Activated CD4-positive, alpha-beta T cell treated with anti-CD3 and anti-CD28 coated beads, Interleukin-2, amount 50 U/mL, for 1 hour (primary cell): ENCODE results near the gene COL5A3.

Source experiments
- DNase-seq: peaks from one replicate; pipeline ENCODE4 v3.0.0-alpha.2; 2020

The COL5A3 gene

DNA sequence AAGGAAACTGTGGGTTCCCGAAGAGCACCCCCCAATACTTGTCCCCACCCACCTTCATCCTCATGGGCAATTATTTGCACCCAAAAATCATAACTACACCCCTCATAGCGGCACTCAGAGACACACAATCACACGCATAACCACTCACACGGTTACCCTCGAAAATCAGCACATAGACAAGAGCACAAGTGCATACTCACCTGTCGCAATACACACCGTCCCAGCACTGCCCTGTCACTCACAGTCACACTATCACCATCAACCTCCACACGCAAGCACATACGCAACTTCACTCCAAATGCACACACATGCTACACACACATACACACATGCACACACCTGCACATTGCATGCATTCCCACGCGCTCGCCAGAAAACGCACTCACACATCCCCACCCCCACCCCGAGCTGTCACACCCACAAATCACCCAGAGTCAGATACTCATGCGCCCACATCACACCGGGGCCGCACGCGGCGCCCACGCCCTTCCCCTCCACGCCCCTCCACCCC is 535 bp downstream of the COL5A3 start:
- no peak for DNase-seq

DNA sequence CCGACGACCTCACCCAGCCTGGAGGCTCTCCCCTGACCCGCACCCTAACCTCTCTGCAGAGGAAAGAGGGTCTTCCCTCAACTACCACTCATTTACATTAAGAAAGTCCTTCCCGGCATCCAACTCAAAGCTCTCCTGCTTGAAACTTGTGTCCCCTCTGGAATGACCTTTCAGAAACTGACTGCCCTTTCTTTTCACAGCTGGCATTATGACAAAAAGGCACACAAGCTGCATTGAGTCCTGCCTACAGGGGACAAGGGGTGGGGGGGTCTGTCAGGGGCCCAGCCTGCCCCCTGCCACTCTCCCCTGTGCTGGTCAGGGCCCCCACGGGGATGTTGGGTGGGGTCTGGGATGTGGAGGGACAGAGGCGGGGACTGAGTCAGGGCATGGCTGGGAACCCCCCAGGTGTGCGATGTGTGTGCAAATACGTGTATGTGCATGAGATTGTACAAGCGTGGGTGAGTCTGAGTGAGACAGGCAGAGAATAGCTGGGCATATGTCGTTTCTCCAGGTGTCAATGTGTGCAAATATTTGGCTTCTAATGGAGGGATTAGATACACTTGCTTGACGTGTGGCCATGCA is 2.0 kb downstream of the COL5A3 start:
- DNase-seq, result no peak

DNA sequence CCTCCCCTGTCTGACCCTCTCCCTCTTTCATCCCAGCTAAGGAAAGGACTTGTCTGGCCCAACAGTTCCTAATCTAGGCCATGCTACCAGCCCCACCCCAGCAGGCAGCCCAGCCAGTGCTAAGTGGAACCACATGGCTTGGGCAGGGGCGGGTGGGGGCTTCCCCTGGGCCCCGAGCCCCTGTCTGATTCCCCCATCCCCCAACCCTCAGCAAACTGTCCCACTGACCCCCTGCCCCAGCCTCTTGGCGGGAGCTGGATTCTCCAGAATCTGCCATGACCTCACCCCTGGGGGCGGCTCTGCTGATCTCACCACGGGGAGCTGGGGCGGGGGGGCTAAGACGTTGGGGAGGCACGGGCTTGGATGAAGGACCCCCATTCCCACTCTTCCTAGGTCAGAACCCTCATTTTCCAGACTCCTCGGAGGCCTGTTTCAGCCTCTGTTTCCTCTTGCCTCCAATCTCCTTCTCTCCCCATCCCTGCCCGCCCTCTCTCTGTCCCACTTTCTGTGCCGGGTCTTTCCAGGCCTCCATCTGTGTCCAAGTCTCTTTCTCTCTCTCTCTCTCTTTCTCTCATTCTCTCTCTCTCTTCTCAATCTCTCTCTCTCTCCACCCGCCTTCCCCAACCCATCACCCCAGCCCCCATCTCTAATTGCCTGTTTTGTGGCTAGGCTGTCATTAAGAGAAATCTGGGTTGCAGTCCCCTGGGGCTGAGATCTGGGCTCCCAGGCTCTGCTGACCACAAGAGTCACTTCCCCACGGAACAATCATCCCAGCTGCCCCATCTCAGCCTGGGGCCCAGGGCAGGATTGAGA is 2.7 kb downstream of the COL5A3 start:
- DNase-seq, result no peak

DNA sequence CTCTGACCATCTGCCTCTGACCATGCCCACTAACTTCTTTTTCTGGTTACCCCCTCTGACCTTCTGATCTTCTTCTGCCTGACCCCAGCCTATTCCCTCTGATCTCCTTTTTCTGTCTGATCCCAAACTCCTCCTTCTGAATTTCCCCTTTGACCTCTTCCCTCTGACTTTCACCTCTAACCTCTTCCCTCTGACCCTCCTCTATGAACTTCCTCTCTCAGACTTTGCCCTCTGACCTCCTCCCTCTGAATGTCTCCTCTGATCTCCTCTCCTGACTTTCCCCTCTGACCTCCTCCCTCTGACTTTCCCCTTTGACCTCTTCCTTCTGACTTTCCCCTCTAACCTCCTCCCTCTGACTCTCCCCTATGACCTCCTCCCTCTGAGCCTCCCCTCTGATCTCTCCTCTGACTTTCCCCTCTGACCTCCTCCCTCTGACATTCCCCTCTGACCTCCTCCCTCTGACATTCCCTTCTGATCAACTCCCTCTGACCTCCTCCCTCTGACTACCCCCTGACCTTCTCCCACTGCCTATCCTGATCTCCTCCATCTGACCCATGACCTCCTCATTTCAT is 3.5 kb downstream of the COL5A3 start:
- DNase-seq, result no peak

DNA sequence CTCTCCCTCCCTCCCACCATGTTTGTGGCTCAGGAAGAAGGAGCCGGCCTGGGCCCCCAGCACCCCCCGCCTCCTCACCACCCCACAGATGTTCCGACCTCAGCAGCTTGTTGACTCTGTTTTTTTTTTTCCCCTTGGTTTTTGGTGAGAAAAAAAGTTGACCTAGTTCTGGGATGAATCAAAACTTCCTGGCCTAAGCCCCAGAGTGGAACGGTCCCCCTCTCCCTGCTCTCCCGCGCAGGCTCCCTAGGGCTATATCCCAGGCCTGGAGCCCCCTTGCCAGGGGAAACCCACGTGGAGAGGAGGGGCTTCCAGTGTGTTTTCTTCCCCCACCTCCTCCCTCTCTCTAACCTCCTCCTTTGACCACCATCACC is 4.0 kb downstream of the COL5A3 start:
- no peak for DNase-seq

DNA sequence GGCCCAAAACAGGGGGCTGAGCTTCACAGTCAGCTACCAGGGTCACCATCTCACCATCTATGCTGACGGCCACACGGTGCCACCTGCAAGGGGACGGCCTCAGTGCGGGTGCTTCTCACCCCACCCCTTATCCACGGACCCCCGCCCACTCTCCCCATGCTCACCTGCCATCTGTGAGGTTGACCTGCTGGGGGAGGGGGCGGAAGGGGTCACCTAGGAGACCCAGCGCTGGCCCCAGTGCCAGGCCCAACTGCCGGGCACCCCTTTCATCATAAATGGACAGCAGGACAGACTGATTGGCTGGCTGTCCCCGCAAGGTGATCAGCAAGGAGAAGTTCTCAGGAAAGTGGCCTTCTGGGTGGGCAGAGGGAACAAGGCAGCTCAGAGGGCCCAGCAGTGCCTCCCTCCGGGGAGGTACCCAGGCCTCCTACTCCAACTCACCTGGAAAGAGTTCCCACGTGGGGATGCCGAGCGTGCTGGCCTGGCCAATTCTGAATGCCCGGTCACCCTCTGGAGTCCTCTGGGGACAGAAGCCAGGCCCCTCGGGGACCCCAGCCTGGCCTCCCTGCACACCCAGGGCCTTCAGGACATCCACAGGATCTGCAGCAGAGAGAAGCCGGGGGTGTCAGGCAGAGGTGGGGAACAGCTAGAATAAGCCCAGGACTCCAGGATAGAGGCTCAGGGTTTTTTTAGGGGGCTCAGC is 4.5 kb downstream of the COL5A3 start:
- DNase-seq, result no peak

DNA sequence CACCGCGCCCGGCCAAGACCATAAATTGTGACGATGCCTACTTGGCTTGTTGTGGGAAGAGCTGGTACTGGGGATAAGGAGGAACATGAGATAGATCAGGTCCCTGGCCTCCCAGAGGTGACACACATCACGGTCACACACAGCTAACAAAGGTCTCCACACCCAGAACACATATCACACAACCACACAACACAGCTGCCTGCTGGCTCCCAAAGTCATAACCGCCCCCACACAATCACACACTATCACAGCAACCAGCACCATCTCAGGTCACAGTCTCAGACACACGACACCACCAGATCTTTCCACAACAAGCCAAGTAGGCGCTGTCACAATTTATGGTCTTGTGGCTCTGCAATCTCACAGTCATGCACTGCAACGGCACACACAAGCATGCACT is 5.7 kb downstream of the COL5A3 start:
- no peak for DNase-seq

DNA sequence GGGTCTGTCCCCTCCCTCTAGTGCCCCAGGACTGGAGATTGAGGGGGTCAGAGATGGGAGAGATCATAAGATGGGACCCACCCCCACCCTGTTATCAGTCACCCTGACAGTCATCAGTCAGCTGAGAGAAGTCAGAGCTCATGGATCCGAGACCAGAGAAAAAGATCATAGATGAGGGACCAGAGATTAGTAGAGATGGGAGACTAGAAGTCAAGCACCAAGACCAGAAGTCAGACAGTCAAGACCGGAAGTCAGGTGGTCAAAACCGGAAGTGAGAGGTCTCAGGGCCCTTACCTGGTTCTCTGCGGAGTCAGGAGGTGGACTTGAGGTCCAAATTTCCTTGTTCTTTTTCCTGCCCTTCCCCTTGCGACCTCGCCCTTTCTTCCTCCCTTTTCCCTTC is 7.0 kb downstream of the COL5A3 start:
- no peak for DNase-seq

DNA sequence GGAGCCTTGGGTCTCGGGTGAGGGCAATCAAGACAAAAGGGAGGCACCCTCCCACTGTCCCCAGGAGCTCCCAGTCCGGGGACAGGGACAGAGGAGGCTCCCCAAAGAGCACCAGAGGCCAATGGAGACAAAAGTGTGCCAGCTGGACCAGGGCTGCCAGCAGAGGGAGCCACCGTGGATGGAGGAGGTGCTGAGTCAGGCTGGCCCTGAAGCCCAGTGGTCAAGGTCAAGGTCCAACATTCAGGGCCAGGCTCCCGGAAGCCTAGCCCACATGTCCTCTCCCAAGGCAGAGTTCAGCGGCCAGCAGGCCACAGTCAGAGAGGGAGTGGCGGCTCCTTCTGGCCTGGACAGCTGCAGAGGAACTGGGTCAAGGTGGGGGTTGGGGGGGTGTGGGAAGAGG is 8.4 kb downstream of the COL5A3 start:
- no peak for DNase-seq

DNA sequence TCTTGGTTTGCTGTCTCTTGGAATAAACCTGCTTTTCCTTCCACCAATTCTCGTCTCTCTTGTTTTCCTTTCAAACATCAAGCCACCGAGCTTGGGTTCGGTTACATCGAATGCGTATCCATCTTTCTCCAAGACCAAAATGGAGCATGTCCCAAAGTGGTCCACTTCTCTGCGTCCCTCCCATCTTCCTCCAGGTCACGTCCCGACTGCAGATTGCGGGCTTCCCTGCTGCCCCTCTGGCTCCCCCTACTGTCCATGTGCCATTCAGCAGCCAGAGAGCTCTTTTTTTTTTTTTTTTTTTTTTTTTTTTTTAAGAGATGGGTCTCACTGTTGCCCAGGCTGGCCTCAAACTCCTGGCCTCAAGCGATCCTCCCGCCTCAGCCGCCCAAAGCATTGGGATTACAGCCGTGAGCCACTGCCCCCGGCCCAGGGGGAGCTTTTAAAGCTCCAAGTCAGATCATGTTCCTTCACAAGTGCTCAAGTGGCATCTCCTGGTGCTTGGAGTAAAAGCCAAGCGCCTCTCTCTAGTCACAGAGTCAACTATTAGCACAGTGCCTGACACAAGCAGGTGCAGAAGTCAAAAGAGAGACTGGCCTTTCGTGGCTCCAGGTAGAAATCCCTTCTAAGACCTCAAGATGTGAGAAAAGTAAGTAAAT is 10.0 kb downstream of the COL5A3 start:
- DNase-seq, result peak; percentile 64

DNA sequence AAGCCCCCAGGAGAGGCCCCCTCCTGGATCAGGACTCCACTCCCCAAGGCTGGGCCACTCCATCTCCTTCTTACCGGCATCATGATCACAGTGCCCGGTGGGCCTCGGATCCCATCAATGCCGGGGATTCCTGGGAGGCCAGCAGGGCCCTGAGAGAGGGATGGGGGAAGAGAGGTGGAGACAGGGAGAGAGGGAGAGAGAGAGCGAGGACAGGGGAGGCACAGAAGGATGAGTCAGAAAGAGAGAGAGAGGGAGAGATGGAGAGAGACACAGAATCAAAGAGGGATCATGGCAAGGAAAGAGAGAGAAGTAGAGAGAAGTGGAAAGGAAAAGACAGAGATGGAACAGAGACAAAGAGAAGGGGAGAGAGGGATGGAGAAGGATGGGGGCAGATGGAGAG is 13.8 kb downstream of the COL5A3 start:
- DNase-seq, result no peak

DNA sequence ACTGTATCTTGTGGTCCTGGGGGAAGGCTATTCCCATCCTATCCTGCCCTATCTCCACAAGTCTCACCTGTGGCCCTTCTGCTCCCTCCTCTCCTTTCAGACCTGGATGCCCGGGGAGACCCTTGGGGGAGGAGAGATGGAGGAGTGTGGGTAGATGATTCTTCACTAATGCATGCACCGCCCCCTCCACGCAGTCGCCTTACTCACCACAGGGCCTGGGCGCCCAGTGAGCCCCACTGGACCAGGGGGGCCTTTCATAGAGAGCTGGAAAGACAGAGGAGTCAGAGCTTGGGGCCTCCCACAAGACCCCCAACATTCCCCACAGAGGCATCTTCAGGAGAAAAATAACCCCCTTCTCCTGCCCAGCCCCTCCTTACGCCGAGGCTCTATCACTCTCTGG is 14.3 kb downstream of the COL5A3 start:
- DNase-seq, result no peak

DNA sequence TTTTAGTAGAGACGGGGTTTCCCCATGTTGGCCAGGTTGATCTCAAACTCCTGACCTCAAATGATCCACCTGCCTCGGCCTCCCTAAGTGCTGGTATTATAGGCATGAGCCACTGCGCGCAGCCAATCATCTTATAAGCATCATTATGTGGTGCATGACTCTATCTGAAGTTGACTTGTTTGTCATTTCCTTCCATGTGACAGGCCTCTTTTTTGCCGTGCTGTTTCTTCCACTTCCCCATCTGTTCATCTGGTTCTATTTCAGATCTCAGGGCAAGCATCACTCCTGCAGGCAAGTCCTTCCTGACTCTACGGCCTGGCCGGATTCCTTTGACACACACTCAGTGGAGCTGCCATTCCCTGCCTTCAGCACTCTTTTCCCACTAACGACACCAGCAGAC is 15.2 kb downstream of the COL5A3 start:
- DNase-seq, result no peak

DNA sequence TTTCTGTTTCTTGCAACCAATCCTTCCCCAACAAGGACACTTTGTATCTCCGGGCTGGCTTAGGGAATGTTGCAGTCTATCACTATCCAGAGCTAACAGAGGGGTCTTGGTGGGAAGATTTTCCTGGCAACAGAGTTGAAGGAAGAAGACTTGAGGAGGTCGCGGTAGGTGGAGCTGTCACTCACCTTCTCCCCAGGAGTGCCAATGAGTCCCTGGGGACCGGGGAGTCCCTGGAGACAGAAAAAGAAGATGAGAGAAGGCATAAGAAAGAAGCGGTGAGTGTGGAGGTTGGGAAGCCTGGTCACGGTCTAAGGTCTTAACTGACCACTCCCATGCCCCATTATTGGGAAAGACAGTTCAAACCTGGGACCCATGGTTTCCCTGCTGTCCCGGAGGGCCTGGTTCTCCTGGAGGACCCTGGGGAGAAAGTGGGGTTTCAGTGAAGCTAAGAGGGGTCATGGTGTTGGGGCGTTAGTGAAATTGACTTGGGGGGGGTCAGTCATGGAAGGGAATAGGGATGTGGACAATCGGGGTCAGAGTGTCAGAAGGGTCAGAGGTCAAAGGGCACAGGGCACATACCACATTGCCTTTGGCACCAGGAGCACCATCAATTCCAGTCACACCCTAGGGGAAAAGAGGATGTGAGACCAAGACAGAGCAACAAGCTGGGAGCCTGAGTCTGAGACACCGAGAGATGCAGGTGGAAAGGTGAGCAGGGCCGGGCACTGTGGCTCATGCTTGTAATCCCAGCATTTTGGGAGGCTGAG is 18.7 kb downstream of the COL5A3 start:
- DNase-seq, result no peak

DNA sequence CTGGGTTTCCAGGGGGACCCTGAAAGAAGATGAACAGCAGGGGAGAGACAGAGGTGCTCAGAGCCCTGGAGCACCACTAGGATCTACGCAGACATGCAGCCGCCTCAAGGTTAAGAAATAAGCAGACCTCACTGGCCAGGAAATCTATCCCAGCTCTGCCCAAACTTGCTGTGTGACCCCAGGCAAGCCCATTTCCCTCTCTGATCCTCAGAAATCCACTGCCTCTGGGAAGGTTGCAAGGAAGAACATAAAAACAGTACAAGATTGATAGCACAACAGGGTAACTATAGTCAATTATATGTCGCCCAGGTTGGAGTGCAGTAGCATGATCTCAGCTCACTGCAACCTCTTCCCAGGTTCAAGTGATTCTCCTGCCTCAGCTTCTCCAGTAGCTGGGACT is 20.8 kb downstream of the COL5A3 start:
- DNase-seq, result no peak

DNA sequence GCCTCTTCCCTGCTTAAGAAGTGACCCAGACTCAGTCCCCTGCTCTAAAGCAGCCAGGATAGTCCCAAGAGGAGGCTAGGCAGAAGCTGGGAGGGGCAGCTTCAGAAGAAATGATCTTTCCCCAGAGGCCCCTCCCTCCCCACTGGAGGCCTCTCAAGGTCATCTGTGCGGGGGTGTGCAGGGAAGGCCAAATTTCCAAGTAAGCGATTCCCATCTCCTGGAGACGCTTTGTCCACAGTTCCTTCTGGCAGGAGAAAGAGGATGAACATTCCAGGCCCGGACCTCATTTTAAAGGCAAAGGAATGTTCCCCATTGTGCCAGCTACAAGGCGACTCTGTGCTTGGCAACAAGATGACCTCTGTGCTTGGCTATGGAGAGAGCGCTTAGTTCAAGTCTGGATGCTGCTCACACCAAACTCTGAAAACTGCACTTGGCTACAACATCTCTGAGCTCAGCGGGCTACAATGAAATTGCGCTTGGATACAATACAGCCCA is 23.5 kb downstream of the COL5A3 start:
- DNase-seq, result no peak

DNA sequence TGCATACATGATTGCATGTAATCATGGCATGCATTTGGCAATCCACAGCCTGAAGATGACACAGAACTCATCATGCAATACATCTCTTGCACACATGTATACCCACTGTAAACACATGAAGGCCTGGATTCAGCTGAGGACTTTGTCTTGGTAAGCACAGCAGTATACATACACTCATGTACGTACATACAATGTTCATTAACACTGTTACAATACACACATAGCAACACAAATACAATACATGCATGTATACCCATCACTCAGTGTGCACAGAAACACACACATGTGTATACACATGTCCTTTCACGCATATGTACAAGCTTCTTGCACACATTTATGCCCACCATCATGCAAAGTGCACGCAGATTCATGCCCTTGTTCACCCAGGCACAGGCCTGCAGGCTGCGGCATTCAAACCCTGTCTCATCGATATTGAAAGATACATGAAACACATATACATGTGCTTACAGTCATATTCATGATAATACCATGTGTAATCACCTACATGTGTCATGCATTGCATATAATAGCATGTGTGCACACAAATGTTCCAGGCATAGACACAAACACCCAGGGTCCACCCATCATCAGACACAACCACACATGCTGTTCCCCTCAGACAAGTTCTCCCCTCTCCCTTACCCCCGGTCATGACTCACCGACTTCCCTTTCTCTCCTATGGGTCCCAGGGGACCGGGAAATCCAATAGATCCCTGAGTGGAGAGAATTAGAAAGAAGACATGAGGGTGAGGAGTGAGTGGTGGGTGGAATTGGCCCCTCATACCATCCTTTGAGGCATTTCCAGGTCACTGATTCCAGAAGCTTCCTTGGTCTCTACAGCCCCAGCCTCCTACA is 28.7 kb downstream of the COL5A3 start:
- DNase-seq, result no peak

DNA sequence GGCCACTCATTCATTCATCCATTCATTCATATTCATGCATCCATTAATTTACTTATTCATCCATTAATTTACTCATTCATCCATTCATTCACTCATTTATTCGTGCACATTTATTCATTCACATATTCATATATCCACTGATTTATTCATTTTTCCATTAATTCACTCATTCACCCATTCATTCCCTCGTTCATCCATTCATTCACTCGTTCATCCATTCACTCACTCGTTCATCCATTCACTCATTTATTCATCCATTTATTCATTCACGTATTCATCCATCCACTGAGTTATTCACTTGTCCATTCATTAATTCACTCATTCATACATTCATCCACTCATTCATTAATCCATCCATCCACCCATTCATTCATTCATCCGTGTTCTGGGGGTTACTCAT is 38.2 kb downstream of the COL5A3 start:
- DNase-seq, result no peak

DNA sequence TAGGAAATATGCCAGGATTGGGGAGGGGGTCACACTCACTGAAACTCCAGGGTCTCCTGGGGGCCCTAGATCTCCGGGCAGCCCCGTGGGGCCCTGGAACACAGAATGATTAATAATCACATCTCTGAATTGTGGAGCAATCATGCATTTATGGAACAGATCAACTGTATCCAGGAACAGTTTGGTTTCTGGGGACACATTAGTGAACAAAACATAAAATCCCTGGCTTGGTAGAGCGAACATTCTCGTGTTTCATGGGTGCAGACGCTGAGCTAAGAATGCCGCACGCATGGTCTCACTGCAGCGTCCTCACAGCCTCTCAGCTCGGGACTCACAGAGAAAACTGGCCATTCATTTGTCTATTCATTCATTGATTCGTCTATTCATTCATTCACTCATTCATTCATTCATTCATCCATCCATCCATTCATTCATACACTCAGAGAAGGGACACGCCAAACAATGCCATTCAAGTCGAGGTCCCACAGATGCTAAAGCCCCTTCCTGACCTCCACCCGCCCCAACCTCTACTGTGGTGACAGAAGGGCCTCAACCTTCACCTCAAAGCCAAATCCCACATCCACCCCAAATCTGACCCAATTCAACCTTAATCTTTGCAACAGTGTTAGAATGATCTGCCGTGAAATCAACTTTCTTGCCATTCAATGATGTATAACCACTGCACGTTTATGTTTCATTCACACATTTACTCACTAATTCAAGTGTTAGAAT is 39.0 kb downstream of the COL5A3 start:
- no peak for DNase-seq

DNA sequence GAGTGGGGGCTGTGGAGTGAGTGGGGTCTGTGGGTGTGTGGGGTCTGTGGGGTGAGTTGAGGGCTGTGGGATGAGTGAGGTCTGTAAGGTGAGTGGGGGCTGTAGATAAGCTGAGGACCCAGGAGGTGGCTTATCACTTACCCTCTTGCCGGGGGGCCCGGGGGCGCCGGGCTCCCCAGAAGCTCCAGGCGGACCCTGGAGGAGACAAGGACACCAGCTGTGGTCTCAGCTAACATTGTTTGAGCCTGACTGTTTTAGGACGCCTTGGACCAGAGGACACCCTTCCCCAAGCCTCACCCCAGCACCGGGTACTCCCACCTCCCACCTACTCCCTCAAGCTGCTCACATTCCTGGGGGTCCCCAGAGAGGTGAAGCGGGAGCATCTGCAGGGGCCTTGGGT is 39.8 kb downstream of the COL5A3 start:
- no peak for DNase-seq

DNA sequence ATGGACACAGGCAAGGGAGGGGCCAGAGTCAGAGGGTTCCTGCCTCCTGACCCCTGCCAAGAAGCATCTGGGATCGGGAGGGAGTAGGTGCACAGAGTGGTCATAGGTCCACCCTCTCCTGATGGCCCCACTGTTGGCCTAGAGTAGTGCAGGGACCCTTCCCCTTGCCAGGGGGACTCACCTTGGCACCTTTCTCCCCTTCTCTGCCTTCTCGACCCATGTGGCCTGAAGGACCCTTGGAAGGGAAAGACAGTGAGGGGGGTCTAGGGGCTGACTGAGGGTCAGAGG is 40.7 kb downstream of the COL5A3 start:
- DNase-seq, result no peak
